OCI-LY1 (cell line): ENCODE results near the gene GPR65.

Source experiments
- CTCF ChIP-seq: fragments of 200-600 bp; sonication (generic), shearing (Covaris generic); IDR thresholded peaks from 2 replicates; pipeline ENCODE4 v1.5.1; 2017; ENCODE audit warnings: mild to moderate bottlenecking, antibody characterized with exemption, low read length, moderate library complexity, mixed read lengths
- EZH2 ChIP-seq: fragments of 200-600 bp; sonication (generic), shearing (Covaris generic); IDR thresholded peaks from 2 replicates; pipeline ENCODE4 v1.8.0; 2017; ENCODE audit warnings: borderline replicate concordance, mixed run types, mild to moderate bottlenecking, antibody characterized with exemption, low read length, moderate library complexity, mixed read lengths

GRCh38 chr14:87971010-87971409, 33.9 kb upstream of the GPR65 start:
- TF ChIP-seq CTCF (no peak), EZH2 (no peak)
